Muscle layer of colon (tissue), 2 donors: Measurements from ENCODE around the gene MAML3.

Source experiments
- H3K27ac ChIP-seq: one replicate; pipeline ENCODE4 v1.7.0; 2013; ENCODE audit warnings: low read depth, mild to moderate bottlenecking, low read length, moderate library complexity
- H3K27me3 ChIP-seq, 2 donors: one replicate each; pipeline ENCODE4 v1.7.0; 2013; ENCODE audit warnings: low read length in 2 of 2, mild to moderate bottlenecking in 2 of 2; ENCODE audit not compliant: insufficient read depth in 2 of 2, control insufficient read depth in 1 of 2
- H3K36me3 ChIP-seq: one replicate; pipeline ENCODE4 v1.7.0; 2013; ENCODE audit warnings: mild to moderate bottlenecking, low read length; ENCODE audit not compliant: insufficient read depth
- H3K4me1 ChIP-seq: one replicate; pipeline ENCODE4 v1.7.0; 2013; ENCODE audit warnings: mild to moderate bottlenecking, low read length; ENCODE audit not compliant: insufficient read depth
- H3K4me3 ChIP-seq, 2 donors: one replicate each; pipeline ENCODE4 v1.7.0; 2013; ENCODE audit warnings: low read length in 2 of 2, low read depth in 1 of 2, mild to moderate bottlenecking in 1 of 2, moderate library complexity in 1 of 2
- H3K9ac ChIP-seq: one replicate; pipeline ENCODE4 v1.7.0; 2013; ENCODE audit warnings: low read length
- H3K9me3 ChIP-seq: one replicate; pipeline ENCODE4 v1.7.0; 2013; ENCODE audit warnings: mild to moderate bottlenecking, low read length
- donor health status: abdominal sarcoma.
- donor health status: Adenocarcinoma of cecum.

MAML3 gene

DNA sequence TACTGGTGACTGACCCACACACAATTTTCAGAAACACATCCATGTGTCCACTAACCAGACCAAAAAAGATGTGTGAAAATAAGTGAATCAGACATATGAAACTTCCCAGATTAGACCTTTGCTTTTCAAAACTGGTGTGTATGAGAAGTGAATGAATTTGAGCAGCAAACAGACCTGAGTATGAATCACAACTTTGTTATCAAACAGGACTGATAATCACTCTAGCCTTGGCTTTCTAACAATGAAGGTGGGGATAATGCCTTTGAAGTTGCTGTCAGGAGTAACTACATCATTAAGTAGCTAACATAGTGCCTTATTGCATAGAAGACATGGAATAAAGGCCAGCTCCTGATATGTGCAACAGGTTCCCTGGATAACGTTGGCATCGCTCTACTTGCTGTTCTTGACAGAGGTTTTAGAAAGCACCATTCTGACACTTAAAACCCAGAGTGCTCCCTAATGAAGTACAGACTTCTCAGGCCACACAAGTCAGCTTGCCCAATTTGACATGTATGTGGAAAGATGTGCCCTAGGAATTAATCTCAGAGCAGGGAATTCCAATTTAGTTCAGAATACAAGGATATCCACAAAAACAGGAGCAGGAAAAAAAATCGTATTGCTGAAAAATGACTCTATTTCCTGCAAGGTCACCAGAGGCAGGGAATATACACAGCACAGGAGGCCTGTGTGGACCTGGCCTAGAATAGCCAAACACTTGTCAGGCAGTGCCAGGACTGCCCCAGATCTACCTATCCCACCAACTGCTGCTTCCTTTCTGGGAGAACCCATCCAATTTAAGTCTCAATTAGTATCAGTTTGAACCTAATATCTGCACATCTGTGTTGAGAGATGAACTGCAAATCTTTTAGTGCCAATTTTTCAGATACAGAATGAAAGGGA, 87.7 kb downstream of the MAML3 start:
- no peaks in the 10 kb centered on the region for H3K27me3 ChIP-seq
- no peaks in the 10 kb centered on the region for H3K9me3 ChIP-seq
- no peak overlapping the region for H3K27ac ChIP-seq
- no peaks in the 10 kb centered on the region for H3K36me3 ChIP-seq
- no peak overlapping the region for H3K4me3 ChIP-seq
- peaks cover 12% of the 10 kb centered on the region for H3K4me1 ChIP-seq
- H3K9ac ChIP-seq, result no peak overlapping the region

GRCh38 chr4:140065393-140065792, 88.6 kb downstream of the MAML3 start:
- no peak overlapping the region for H3K27ac ChIP-seq
- no peak overlapping the region for H3K4me3 ChIP-seq
- H3K27me3 ChIP-seq, result no peaks in the 10 kb centered on the region
- H3K4me1 ChIP-seq, result peaks cover 12% of the 10 kb centered on the region
- H3K9ac ChIP-seq, result no peak overlapping the region
- H3K9me3 ChIP-seq, result no peaks in the 10 kb centered on the region
- no peaks in the 10 kb centered on the region for H3K36me3 ChIP-seq

DNA sequence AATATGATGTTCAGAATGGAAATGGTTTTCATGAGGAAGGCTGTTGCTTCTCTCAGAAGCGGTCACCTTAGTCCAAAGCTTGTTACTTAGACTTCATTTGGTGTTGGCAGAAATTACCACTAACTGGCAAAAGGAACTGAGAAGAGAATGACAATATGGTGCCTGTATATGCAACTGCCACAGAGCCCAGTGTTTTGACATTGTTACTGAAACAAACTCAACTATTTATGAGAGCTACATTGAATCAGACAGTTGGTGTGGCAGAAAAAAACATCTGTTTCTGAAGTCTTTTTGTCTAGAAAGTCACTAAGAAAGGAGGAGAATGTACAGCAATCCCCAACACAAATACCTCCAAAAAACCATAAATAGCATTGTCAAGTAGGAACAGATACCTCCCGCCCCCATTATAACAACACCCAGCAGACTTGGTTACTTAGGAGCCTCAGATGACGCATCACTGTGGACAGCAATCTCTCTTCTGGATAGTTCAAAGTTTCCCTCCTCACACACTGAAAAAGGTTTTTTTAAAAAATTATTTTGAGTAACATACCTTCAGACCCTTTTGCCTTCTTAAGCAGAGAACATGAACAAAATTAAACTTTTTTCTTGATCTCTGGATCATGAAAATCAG, 92.2 kb downstream of the MAML3 start:
- no peak overlapping the region for H3K4me3 ChIP-seq
- H3K4me1 ChIP-seq, result peaks cover 12% of the 10 kb centered on the region
- H3K9me3 ChIP-seq, result no peaks in the 10 kb centered on the region
- no peak overlapping the region for H3K9ac ChIP-seq
- H3K36me3 ChIP-seq, result no peaks in the 10 kb centered on the region
- no peaks in the 10 kb centered on the region for H3K27me3 ChIP-seq
- no peak overlapping the region for H3K27ac ChIP-seq

- H3K27ac ChIP-seq, result peak overlapping the region; percentile 46
Measured at GRCh38 chr4:140061194-140061593, 92.8 kb downstream of the MAML3 start.

GRCh38 chr4:140059159-140059558, 94.8 kb downstream of the MAML3 start:
- Histone ChIP-seq H3K36me3 (no peaks in the 10 kb centered on the region), H3K27ac (no peak overlapping the region), H3K4me1 (no peaks in the 10 kb centered on the region), H3K9ac (no peak overlapping the region), H3K9me3 (no peaks in the 10 kb centered on the region), H3K4me3 (no peak overlapping the region), H3K27me3 (no peaks in the 10 kb centered on the region)

More at GRCh38 chr4:140061194-140061593, 92.8 kb downstream of the MAML3 start:
- no peak overlapping the region for H3K9ac ChIP-seq
- H3K9me3 ChIP-seq, result no peaks in the 10 kb centered on the region
- H3K4me1 ChIP-seq, result peaks cover 7% of the 10 kb centered on the region
- H3K4me3 ChIP-seq, result no peak overlapping the region
- H3K36me3 ChIP-seq, result no peaks in the 10 kb centered on the region
- H3K27me3 ChIP-seq, result no peaks in the 10 kb centered on the region

DNA sequence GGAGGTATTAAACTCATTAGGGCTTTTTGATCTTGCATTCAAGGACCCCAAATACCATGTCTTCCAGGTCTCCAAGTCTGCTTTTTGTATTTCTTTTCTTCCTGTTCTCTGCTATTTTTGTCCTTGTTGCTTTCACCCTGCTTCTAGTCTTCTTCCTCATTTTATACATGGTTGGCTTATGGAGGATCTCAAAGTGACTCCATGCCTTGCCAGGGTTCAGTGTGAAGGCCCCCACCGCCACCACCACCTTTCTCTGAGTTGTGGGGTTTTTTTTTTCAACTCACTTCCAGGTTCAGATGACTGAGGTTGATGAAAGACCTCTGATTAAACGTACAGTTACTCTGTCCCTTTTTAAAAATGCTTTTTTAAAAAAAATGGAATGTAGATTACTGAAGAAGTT, 96.3 kb downstream of the MAML3 start:
- no peaks in the 10 kb centered on the region for H3K4me1 ChIP-seq
- no peaks in the 10 kb centered on the region for H3K36me3 ChIP-seq
- H3K27ac ChIP-seq, result no peak overlapping the region
- no peak overlapping the region for H3K9ac ChIP-seq
- no peaks in the 10 kb centered on the region for H3K27me3 ChIP-seq
- H3K9me3 ChIP-seq, result no peaks in the 10 kb centered on the region
- H3K4me3 ChIP-seq, result no peak overlapping the region

DNA sequence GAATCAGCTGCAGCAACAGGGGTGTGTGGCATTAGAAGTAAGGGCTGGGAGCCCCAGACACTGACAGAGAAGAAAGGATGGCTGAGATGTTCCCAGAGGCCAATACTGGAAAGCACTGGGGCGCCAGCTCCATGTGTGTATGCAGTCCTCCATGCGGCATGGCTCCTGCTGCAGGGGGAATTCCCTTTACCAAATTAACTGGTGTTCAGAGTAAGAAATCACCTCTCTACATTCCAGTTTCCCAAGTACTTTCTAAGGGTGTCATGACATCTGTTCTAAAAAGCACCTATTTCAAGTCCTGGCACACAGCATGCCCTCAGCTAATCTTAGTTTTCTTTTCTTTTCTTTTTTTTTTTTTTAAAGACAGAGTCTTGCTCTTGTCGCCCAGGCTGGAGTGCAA, 98.0 kb downstream of the MAML3 start:
- Histone ChIP-seq H3K9ac (no peak overlapping the region), H3K27ac (no peak overlapping the region), H3K4me3 (no peak overlapping the region)

GRCh38 chr4:140054861-140055260, 99.1 kb downstream of the MAML3 start:
- Histone ChIP-seq H3K4me1 (no peaks in the 10 kb centered on the region), H3K27me3 (no peaks in the 10 kb centered on the region), H3K9ac (no peak overlapping the region), H3K9me3 (no peaks in the 10 kb centered on the region), H3K4me3 (no peak overlapping the region), H3K36me3 (no peaks in the 10 kb centered on the region), H3K27ac (no peak overlapping the region)

More for the DNA sequence above, 98.0 kb downstream of the MAML3 start:
- Histone ChIP-seq H3K9me3 (no peaks in the 10 kb centered on the region), H3K36me3 (no peaks in the 10 kb centered on the region), H3K27me3 (no peaks in the 10 kb centered on the region), H3K4me1 (no peaks in the 10 kb centered on the region)

GRCh38 chr4:140053185-140053584, 100.8 kb downstream of the MAML3 start:
- no peak overlapping the region for H3K4me3 ChIP-seq
- no peak overlapping the region for H3K9ac ChIP-seq
- H3K27ac ChIP-seq, result no peak overlapping the region
- no peaks in the 10 kb centered on the region for H3K9me3 ChIP-seq
- peaks cover 10% of the 10 kb centered on the region for H3K4me1 ChIP-seq
- H3K36me3 ChIP-seq, result no peaks in the 10 kb centered on the region
- H3K27me3 ChIP-seq, result no peaks in the 10 kb centered on the region

- Histone ChIP-seq H3K27me3 (no peaks in the 10 kb centered on the region), H3K27ac (no peak overlapping the region), H3K9ac (no peak overlapping the region), H3K4me1 (peaks cover 13% of the 10 kb centered on the region), H3K4me3 (no peak overlapping the region), H3K36me3 (no peaks in the 10 kb centered on the region), H3K9me3 (no peaks in the 10 kb centered on the region)
Measured at GRCh38 chr4:140052050-140052449, 101.9 kb downstream of the MAML3 start.

GRCh38 chr4:140049849-140050637, 103.9 kb downstream of the MAML3 start:
- Histone ChIP-seq H3K36me3 (no peaks in the 10 kb centered on the region), H3K4me1 (peaks cover 13% of the 10 kb centered on the region), H3K27ac (no peak overlapping the region), H3K9me3 (no peaks in the 10 kb centered on the region), H3K4me3 (peak overlapping the region in 1 of 2 donors; percentile 56), H3K27me3 (no peaks in the 10 kb centered on the region), H3K9ac (no peak overlapping the region)
